ENCODE data around the gene SF3B2.
"Not testable (repeated sequence)": the region's sequence is repeated elsewhere in the genome, so short reads cannot be mapped to it uniquely, and the experiment has no call there.

The SF3B2 gene

DNA sequence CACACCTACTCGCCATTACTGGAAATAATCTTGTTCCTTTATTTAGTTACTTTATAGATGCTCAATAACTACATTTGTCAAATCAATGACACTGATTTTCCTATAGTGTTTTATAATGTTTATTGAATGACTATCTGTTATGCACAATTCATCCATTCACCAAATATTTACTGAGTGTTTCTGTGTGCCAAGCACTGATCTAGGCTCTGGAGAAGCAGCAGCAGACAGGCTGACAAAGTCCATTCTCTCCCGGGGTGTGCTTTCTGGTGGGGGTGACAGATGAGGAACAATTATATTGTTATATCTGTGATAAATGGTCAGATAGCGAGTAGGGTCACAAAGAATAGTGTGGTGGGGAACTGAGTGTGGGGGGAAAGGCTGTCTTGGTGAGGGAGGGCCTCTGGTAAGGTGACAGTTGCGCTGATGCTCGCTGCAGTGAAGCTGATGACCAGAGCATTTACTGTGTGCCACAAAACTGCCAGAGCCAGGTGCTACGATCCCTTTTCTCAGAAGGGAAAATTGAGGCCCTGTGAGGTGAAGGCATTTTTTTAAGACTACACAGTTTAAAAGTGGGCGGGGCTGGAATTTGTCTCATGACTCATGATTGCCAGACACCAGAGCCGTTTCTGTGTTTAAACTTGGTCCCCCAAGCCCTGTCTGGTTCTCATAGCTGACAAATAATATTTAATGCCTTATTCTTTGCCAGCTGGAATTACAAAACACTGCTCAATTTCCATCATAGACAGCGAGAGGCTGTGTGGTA is 28.1 kb downstream of the SF3B2 start:
- no peak for DNase-seq

DNA sequence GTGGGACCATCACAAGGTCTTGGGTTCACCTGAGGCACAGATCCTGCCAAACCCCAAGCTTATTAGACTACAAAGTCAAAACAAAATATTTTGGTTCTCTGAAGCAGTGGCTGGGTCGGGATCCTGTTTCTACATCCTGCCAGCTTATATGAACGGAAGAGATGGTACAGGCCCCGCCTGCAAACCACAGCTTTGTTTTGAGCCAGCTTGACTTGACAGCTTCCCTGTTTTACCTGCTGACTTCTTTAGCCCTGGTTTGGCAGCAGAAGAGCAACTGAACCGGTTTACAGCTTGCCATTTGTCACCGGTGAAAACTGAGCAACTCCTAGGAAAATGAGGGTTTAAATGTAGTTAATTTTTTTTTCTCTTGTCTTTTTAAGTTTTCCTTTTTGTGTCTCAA is 29.3 kb downstream of the SF3B2 start:
- no peak for DNase-seq

DNA sequence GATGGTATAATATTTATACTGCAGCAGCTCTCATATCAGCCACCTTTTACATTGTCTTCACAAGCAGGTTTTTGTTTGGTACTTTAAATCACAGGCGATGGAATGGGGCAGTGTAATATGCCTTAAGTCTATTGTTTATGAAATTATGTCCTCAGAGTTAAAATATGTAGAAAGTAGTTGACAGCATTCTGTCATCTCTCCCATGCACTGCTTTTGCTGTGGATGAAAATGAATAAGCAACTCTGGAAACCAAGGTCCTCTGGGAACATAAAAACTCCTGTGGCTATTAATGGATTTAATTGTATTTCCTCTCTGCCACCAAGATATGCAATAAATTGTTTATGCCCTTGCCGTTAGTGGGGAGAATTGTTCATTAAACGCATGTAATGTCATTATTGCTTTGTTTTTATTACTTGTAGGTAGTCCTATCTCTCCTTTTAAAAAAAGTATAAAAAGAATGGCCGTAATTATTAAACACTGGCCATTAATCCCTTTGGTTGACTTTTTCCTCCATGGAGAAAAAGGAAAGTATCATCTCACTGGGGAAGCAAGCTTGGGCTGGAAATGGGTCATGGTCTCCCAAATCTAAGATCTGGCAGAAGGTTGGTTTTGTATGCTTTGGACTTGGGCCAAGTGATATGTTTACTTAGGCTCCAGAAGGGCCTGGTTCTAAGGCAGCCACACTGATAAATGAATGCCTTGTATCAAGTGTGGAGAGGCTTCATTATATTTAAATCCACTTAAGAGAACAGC is 31.0 kb downstream of the SF3B2 start:
- peak; percentile 43 to 69 for DNase-seq

DNA sequence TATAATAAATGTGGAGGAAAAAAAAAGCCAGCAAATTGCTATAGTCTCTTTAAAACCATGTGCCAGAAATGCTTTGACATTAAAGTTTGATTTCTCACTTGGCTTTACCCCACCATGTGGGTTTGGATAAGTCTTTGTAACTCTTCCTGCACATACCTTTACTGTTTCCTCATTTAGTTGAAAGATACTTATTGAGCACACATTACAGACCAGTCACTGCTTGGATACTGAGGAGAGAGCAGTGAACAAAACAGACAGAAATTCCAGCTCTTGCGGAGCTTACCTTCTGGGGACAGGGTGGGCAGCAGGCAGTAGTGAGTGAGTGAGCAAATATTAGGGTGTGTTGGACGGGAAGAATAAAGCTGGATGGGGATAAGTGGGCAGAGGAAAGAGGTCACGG is 31.6 kb downstream of the SF3B2 start:
- no peak for DNase-seq

DNA sequence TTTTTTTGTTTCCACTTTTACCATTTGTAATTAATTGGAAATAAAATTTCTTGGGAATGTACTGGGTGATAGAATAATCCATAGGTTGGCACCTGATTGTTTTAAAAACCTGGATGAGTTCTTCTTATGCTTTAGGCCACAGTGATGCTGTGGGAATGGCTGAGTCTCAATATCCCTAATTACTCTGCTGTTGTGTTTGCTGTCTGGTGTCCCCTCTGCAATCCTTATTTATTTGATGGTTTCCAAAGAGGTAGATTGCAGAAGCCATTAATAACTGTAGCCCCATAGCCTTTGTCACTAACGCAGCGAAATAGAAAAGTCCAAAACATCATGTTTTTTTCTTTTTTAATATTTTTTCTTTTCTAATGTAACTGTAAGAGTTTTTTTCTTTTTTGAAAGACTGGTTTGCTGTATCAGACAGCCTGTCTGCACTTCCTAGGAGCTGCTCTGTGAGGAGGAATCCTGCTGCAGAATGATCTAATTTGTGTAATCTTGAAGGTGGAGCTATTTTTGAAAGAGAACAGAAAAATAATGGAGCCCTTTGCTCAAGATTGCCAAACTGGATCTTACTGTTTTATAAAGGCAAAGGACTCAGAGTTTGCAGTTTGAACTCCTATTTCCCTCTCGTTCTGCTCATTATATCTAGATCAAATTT is 32.8 kb downstream of the SF3B2 start:
- no peak for DNase-seq

DNA sequence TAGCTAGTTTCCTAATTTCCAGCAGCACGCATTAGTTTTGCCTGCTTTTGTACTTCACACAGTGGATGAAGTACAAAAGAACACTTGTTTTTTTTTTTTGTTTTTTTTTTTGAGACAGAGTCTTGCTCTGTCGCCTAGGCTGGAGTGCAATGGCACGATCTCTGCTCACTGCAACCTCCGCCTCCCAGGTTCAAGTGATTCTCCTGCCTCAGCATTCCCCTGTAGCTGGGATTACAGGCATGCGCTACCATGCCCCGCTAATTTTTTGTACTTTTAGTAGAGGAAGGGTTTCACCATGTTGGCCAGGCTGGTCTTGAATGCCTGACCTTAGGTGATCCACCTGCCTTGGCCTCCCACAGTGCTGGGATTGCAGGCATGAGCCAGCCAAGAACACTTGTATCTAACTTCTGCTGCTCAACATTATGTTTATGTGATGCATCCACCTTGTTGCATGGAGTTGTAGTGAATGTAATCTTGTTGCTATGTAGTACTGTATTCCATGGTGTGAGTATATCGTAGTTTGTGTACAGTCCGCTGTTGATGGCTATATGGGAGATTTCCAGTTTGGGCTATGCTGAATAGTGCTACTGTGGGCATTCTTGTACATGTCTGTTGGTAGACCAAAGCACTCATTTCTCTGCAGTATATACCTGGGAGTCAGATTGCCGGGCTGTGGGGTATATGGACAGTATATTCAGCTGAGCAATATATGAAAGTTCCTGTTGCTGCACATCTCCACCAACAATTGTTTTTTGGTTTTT is 35.2 kb downstream of the SF3B2 start:
- DNase-seq: no peak

DNA sequence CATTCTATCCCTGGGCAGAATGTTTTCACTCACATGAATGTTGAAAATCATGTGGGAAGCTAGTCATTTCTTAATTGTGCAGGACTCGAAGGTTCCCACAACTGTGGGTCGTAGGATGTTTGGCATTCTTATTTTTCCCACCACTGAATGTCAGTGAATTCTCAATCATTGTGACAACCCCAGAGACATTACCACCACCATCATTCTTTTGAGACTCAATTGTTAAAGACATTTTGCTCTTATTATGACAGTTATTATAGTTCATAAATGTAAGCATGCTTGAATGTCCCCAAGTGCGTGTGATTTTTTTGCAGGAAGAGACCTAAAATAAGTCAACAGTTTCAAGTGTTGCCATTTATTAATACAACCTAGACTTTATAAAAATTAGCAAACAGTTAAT is 36.9 kb downstream of the SF3B2 start:
- DNase-seq: no peak

DNA sequence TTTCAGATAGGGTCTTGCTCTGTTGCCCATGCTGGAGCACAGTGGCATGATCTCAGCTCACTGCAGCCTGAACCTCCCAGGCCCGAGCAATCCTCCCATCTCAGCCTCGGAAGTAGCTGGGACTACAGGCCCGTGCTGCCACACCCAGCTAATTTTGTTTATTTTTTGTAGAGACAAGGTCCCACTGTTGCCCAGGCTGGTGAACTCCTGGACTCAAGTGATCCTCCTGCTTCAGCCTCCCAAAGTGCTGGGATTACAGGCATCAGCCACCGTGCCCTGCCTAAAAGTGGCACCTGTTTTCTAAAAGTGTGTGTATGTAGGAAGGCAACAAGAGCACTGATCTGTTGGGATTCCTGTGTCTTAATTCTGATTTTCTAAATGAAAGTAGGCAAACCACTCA is 38.1 kb downstream of the SF3B2 start:
- no peak for DNase-seq

DNA sequence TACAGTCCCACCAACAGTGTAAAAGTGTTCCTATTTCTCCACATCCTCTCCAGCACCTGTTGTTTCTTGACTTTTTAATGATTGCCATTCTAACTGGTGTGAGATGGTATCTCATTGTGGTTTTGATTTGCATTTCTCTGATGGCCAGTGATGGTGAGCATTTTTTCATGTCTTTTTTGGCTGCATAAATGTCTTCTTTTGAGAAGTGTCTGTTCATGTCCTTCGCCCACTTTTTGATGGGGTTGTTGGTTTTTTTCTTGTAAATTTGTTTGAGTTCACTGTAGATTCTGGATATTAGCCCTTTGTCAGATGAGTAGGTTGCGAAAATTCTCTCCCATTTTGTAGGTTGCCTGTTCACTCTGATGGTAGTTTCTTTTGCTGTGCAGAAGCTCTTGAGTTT is 40.0 kb downstream of the SF3B2 start:
- not testable (repeated sequence) for DNase-seq

DNA sequence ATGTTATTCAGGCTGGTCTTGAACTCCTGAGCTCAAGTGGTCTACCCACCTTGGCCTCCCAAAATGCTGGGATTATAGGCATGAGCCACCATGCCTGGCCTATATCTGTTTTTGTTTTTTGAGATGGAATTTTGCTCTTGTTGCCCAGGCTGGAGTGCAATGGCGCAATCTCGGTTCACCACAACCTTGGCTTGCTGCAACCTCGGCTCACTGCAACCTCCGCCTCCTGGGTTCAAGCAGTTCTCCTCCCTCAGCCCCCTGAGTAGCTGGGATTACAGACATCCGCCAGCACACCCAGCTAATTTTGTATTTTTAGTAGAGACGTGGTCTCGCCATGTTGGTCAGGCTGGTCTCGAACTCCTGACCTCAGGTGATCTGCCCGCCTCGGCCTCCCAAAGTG is 47.6 kb downstream of the SF3B2 start:
- not testable (repeated sequence) for DNase-seq

DNA sequence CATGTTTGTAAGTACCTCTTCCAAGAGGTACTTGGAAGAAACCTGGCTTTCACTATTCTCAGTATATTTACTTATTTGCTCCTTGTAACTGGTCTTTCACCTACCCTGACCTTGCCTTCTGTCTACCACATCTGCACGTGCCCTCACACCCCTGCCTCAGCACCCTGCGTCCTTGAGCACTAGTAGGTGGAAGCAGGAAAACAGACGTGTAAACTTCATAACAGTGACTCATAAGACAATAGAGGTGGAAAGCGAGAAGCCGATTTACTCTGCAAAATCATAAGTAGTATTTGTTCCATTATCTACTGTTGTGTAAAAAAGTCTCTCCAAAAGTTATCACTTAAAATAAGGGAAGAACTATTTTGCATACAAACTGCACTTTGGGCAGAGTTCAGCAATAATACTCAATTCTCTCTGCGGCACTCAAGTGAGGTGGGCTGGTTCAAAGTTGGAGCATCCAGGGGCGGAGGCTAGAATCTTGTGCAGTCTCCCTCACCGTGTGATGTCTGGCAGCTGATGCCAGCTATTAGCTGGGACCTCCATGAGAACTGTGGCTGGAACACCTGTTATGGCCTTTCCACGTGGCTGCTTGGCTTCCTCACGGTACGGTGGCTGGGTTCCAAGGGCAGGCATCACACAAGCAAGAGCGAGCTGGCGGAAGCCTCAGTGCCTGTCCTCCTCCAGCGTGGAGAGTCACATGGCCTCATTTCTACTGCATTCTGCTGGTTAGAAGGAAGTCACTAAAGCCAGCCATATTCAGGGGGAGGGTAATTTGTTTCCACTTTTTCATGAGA is 48.3 kb downstream of the SF3B2 start:
- peak in 1 of 2 experiments; percentile 57 for DNase-seq

DNA sequence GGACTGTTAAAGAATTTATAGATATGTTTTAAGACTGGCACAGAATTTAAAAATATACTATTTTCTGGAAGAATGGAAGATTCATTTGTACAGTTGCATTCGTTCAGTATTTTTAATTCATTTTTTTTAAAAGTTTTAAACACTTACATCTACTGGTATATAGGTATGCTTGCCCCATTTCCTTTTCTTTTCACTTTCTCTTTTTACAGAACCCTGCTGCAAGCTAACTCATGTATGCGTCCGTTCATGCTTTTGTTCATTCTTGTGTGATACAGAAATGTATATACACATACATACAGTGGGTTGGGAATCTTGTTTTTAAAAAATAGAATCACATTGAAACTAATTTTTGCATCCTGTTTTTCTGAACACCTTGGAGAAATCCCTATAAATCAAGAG is 48.9 kb downstream of the SF3B2 start:
- DNase-seq: no peak

DNA sequence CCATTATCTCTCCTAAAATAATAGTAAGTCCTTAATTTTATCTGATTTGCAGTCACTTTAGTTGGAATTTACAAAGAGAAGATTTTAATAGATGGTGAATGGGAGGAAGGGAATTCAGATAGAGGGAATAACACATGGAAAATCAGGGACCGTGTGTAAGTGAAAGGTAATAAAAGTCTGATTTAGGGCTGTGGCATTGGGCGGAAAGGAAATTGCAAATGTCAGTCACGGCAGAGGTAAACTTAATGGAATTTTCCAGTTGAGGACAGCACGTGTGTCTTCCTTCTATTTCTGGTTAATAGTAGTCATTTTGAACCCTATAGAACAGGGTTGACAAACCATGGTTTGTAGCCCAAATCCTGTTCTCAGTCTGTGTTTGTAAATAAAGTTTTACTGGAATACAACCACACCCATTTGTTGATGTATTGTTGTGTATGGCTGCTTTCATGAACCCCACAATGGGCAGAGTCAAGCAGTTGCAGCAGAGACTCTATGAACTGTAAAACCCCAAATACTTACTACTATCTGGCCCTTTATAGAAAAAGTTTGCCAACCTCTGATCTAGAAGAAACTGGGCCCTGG is 52.0 kb downstream of the SF3B2 start:
- no peak for DNase-seq

DNA sequence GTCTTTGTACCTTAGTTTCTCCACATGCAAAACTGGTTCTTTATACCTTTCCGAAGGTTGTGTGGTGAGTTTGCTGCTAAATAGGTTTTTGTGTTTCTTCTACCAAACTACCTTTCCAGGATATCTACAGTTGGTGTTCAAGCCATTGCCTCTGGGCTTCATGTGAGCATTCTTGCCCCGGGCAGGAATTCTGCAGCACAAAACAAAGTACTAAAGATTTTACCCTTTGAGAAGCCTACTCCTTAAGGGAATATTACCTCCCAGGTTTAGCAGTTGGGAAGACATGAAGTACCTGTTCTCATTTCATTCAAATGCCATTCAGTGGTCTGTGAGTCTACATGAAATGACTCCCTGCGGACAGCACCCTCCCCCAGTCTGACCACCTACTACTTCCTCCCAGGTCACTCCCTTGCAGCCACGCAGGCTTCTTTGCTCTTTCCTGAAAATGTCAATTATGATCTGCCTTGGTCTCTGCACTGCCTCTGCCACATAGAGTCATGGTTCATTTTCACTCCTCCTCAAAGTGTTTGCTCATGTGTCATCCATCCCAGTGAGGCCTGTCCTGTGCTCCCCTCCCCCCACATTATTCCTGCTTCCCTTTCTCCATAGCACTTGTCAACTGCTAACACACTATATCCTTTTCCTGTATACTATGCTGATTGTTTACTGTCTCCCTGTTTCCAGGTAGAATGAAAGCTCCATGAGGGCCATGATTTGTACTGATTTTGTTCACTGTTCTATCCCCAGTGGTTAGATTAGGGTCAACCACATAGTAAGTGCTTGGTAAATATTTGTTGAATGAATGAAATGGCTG is 54.8 kb downstream of the SF3B2 start:
- DNase-seq: no peak

DNA sequence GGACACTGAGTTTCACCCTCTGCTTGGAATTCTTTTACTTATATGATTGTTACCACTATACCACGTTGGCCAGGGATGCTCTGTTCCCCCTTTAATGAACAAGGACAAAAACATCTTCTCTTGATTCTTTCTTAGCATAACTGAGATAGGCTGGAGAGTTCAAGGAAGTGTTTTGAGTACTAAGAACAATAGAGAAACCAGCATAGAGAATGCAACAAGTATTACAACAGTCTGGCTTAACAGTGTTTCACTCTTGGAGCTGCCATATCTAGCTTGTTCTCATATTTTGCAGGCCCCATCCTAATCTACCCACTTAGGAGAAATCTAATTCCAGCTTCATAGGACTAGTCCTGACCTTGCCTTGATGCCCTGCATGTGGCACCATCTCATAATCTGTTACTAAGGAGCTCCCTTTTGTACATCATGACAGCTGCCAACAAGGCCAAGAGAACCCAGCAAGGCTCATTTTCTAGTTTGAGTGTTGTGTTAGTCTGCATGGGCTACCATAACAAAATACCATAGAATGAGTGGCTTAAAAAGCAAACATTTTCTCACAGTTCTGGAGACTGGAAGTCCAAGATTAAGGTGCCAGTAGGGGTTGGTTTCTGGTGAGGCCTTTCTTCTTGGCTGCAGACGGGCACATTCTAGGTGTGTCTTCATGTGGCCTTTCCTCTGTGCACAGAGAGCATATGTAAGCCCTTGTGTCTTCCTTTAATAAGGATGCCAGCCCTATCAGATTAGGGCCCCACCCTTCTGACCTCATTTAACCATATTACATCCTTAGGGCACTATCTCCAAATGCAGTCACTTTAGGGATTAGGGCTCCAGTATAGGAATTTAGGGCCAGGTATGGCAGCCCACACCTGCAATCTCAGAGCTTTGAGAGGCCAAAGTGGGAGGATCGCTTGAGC is 55.7 kb downstream of the SF3B2 start:
- no peak for DNase-seq

DNA sequence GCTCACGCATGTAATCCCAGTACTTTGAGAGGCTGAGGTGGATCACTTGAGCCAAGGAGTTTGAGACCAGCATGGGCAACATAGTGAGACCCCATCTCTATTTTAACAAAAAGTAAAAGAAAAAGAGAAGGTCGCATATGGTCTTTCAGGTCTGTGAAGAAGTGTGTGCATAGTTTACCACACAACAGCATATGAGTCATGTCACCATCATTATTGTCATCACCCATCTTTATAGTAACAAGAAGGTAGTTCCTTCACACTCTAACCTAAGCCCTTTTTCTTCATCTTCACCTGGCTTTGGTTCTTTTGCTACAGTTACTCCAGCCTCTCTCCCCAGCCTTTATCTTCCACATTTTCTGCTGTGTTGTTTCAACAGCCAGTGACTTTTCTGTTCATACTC is 57.1 kb downstream of the SF3B2 start:
- DNase-seq: no peak

DNA sequence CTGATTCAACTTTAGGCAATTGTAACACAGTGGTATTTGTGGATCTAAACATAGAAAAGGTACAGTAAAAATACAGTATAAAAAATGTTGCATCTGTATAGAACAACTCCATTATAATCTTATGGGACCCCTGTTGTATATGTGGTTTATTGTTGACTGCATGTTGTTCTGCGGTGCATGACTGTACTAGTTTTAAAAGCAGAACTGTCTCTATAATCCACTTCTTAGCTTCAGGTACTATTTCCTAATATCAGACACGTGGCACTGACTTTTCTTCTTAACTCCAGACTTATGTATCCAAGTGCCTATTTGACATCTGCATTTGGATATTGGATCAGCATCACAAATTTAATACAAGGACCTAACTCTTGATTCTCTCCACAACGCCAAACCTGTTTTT is 59.0 kb downstream of the SF3B2 start:
- no peak for DNase-seq

DNA sequence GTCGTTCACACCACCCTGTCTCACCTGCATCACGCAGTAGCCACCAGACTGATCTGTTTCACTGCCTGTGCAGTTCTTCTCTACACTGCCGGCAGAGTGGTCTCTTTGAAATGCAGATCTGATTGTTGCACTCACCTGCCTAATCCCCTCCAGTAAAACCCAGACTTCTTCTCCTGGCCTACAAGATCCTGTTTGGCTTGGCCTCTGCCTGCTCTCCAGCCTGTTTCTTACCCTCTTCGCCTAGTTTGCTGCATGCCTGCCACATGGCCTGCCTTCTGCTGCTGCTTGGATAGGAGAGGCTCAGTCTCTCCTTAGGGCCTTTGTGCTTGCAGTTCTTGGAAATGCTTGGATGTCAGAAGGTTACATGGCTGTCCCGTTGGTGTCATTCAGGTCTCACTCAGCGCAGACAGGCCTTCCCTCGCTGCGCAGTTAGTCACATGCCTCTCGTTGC is 59.9 kb downstream of the SF3B2 start:
- DNase-seq: no peak

DNA sequence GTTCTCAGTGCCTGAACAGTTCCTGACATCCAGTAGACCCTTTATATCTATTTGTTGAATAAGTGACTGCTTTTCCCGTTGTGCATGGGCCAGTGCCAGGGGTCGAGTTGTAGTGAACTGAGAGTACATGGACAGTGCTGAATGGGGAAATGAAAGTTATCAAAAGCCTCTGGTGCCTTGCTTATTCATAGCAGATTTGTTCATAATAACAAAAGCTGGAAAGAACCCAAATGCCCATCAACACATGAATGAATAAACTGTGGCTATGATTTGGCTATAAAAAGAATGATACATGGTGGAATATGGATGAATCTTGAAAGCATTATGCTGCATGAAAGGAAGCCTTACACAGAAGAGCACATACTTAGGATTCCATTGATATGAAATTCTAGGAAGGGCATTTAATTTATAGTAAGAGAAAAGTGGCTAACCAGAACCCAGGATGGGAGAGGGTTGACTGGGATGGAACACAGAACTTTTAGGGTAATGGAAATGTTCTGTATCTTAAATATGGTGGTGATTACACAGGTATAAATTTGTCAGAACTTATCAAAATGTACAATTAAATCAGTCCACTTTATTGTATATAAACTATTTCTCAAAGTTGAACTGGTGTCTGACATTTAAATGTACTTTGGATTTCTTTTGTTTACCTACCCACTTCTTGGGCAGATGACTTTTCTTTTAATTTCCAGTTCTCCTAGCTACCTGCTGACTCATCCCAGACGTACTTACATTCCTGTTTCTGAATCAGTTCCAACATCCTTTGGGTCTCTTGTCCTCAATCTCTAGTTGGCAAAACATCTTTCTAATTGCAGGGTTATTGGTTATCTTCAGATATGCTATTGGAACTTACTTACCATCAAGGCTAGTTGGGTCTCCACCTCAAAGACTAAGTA is 60.7 kb downstream of the SF3B2 start:
- DNase-seq: peak in 1 of 2 experiments; percentile 17
